A673 (cell line): ENCODE results near the gene TWNK.

Source experiments
- EZH2 ChIP-seq: fragments of 200-600 bp; sonication (generic); IDR thresholded peaks from 2 replicates; pipeline ENCODE4 v1.6.1; 2017; ENCODE audit warnings: borderline replicate concordance, low read depth, mild to moderate bottlenecking, mixed read lengths, antibody characterized with exemption, low read length; ENCODE audit not compliant: poor library complexity, severe bottlenecking
- TF ChIP-seq, protein P1 (sequence below): fragments of 300-800, 200-600 bp; sonication (generic); conservative IDR thresholded peaks from 2 replicates; pipeline ENCODE4 v1.5.1; 2017; ENCODE audit warnings: low read depth, mild to moderate bottlenecking, antibody characterized with exemption, low read length, moderate library complexity, mixed read lengths

DNA sequence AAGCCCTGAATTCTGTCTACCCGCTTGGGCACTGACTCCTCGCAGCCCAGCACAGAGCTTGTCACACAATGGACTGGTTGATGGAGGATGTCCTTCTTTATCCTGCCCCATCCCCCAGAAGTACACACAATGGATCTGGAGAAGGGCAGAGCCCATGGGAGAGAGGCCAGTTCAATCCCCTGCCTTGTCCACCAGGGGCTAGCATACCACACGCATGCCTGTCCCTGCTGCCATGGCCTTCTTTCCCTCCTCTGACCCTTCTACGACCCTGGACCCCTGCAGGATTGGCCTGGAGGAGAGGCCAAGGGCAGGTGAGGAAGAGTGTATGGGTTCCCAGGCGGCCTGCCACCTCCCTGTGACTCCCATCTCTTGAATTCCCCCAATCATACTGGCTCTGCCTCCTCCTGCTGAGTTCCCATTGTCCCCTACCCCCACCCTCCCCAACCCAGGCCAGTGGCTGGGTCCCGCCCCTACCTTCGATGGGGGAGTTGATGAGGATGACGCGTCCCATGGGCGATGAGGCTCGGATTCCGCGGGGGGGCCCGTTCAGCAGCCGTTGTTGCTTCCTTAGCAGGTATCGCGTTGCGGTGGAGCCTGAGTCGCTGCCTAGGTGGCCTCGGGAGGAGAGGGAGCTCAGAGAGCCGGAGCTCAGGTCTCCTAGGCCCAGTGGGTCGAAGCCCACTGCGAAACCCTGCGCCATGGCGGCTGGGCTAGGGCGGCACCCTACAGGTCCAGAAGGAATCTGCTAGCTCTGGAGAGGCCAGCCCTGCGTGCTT is 42.4 kb downstream of the TWNK start:
- TF ChIP-seq, protein P1, sequence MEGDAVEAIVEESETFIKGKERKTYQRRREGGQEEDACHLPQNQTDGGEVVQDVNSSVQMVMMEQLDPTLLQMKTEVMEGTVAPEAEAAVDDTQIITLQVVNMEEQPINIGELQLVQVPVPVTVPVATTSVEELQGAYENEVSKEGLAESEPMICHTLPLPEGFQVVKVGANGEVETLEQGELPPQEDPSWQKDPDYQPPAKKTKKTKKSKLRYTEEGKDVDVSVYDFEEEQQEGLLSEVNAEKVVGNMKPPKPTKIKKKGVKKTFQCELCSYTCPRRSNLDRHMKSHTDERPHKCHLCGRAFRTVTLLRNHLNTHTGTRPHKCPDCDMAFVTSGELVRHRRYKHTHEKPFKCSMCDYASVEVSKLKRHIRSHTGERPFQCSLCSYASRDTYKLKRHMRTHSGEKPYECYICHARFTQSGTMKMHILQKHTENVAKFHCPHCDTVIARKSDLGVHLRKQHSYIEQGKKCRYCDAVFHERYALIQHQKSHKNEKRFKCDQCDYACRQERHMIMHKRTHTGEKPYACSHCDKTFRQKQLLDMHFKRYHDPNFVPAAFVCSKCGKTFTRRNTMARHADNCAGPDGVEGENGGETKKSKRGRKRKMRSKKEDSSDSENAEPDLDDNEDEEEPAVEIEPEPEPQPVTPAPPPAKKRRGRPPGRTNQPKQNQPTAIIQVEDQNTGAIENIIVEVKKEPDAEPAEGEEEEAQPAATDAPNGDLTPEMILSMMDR = no peak
- TF ChIP-seq EZH2 = no peak
